Endometrial microvascular endothelial cells (primary cell): Measurements from ENCODE around the gene P2RY12. TPM values are rescaled to one million over a fixed set of nuclear protein-coding genes. Genes with fewer than 3 reads are reported as not detected.

Experiments
- in situ Hi-C: cut with HindIII; loops from 2 replicates; pipeline ENCODE4 v1.10.0; 2017; ENCODE audit warnings: low sequenced_read_pairs, low pct_unique_long_range_greater_than_20kb; ENCODE audit errors: inconsistent ontology term
- total RNA-seq: library from RNA; depleted of rRNA; stranded (reverse); fragments of >200 nt; gene quantifications from one replicate; pipeline ENCODE4 v1.2.3, GENCODE V29; 2015; ENCODE audit errors: inconsistent ontology term

The P2RY12 gene
- total RNA-seq = not detected

GRCh38 chr3:151384741-151385174, at the start of gene P2RY12:
TSS of gene P2RY12 (minus strand) at chr3:151384753. CDS start at chr3:151338845, 45,908 bp downstream.
- in situ Hi-C loops = no loop called here

DNA sequence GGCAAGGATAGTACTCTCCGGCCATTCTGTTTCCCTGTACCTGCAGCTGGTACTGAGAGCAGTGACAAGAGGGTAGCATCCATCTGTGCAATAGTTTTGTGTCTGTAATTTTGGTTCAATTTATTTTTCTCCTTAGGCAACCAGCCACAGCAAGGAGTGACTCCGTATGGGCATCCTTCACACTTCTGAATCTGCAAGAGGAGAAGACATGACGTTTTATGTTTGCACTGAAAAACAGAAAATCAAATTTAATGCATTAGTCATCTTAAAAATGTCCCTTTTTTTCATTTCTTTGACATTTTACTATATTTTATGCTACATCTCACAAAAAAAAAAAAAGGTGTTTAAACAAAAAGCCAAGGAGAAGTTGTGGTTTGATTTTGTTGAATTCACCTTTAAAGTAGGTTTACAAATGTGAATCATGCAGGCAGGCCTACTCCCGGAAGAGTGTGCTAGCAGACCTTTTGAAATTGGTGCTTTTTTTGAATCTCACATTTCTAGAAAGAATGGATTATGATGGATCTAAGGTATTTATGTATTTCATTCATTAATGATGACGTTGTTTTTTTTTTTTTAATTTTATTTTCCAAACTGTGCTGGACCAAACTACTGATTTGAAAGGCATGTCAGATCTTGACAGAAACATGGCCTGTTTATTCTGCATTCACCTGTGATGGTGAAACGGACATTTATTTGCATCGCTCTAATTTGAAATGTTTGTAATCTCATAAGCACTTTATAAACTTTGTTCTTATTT, 48.2 kb upstream of the P2RY12 start:
- in situ Hi-C loops = no loop called here

GRCh38 chr3:151431940-151432339, 47.4 kb upstream of the P2RY12 start:
- in situ Hi-C loops = no loop called here

DNA sequence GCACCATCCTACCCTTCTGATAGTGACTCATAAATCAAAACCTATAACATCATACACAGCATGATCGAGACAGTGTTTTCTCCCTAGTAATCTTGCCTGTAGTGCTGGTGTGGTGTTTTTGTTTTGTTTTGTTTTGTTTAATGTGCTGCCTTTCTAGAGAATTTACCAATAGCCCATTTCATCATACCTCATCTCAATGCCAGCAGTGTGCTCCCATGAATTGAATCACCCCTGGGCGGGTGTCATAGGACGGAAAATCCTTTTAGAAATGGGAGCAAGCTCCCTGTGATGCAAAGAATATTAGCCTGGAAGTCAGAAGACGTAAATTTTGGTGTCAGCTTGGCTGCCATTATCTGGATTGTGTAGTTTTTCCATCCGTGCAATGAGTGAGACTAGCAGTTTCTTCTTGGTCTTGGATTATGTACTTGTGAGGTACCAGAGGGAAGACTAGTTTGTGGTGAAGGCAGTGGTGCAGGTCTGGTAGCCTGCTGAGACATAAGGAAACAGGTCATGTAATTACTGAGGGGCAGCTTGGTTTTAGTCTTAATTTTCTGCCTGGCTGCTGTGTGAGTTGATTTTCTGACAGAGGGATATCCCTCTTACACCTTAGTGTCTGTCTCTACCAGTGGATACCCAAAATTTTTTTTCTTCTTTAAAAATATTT, 46.4 kb upstream of the P2RY12 start:
- in situ Hi-C loops = no loop called here

DNA sequence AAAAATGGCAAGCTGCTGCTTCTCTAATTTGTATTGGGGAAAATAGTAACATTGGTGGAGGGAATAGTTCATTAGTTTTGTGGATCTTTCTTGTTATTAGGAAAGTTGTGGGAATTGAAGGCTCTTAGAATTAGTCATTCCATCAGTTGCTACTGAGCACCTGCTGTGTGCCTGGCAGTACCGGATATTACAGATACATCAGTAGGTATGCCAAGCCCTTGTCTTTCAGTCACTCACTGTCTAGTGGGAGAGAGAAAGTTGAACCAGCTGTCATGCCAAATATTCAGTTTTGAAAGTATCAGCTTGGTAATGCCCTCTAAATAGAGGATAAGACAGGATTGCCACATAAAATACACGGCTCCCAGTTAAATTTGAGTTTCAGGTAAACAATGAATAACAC, 43.8 kb upstream of the P2RY12 start:
- in situ Hi-C loops = no loop called here

- in situ Hi-C loops = no loop called here
Observed at GRCh38 chr3:151426341-151426657, 41.7 kb upstream of the P2RY12 start.

DNA sequence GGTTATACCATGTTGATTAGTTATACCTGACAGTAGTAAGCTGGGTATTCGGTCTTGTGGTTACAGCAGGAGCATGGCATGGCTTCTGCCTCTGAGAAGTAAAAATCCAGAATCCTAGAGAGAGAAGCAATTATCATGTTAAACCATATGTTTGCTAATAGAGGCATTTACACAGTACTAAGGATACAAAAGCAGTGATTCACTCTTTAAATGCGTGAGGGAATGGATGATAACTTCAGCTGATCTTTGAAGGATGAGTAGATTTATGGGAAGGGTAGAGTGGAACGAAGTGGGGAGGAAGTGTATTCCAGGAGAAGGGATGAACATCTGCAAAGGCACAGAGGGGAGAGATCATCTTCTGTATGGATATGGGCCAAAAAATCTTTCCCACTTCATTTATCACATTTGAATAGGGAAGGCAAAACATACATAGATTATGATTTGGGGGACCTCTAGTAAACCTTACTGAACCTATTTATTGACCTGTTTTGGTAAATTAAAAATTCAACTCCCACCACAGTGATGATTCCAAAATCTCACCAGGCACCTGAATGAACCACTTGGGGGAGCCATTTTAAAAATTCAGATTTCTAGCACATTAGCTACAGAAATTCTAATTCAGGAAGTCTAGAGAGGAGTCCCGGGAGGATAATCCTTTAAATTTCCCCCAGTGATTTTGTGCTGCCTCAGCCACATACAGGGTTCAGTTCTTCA, 41.2 kb upstream of the P2RY12 start:
- in situ Hi-C loops = no loop called here

DNA sequence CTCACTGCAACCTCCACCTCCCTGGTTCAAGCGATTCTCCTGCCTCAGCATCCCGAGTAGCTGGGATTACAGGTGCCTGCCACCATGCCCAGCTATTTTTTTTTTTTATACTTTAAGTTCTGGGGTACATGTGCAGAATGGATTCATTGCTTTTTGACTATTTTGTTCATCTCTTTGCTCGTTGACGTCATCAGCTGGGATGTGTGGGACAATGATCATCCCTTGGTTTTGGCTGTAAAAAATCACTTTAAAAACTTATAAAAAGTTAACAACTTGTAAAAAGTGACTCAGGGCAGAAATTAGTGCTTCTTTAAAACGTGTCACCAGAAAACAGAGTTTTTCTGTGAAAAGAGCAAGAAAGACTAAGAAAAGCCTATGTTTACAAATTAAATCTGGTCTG, 38.5 kb upstream of the P2RY12 start:
- in situ Hi-C loops = no loop called here

DNA sequence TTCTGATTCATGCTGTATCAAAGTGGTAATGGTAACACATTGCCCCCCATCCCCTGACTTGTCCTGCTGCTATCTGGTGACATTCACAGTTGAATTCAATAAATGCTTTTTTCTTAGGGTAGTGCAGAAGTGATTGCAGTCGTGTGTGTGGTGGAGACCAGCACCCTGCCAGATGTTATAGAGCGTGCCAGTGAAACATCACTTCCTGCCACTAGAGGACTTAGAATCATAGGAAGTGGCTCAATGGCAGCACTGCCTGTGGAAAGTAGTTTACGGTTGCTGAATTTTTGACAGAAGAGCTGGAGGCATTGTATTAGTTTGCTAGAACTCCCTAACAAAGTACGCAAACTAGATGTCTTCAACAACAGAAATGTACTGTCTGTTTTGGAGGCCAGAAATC, 37.4 kb upstream of the P2RY12 start:
- in situ Hi-C loops = no loop called here

- in situ Hi-C loops = no loop called here
Observed at GRCh38 chr3:151419806-151420205, 35.3 kb upstream of the P2RY12 start.

GRCh38 chr3:151415289-151415688, 30.7 kb upstream of the P2RY12 start:
- in situ Hi-C loops = no loop called here

DNA sequence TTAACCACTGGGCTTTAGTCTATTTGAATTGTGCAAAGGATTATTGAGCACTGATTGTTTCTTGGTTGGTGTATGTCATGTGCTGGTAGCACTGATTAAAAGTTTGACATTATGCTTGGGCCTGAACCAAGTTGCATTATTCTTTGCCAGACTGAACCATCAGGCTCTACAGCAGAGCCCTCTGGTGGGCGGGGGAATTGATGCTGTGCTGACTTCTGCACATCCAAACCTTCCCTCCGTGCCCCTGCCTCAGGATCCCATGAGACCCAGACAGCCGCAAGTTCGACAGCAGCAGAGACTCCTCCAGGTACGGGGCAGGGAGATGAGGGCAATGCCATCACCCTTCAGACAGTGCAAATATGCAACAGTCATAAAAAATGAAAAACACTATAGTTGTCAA, 28.4 kb upstream of the P2RY12 start:
- in situ Hi-C loops = no loop called here

DNA sequence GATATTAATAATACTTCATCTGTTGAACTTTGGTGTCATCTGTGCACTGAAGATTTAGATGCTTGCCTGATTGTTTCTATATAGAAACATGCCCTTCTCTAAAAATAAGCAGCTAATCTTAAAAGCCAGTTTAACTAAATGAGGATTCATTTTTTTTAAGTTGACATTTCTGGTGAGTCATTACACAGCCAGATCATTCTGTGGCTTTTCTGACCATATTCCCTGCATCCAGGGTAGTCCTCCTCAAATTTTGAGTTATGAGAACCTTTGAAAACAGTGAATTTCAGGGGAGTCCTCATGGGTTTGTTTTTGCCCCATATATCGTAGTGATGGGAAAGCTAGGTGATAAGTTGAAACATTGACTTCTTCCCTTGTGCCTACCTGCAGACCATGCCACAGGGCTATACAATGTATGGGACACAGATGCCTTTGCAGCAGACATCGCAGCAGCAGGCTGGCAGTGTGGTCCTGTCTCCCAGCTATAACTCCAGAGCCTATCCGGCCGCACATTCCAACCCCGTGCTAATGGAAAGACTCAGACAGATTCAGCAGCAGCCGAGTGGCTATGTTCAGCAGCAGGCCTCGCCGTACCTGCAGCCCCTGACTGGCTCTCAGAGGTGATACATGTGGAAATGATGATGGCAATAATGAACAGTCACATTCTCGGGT, 26.5 kb upstream of the P2RY12 start:
- in situ Hi-C loops = no loop called here

GRCh38 chr3:151407928-151408327, 23.4 kb upstream of the P2RY12 start:
- in situ Hi-C loops = no loop called here

DNA sequence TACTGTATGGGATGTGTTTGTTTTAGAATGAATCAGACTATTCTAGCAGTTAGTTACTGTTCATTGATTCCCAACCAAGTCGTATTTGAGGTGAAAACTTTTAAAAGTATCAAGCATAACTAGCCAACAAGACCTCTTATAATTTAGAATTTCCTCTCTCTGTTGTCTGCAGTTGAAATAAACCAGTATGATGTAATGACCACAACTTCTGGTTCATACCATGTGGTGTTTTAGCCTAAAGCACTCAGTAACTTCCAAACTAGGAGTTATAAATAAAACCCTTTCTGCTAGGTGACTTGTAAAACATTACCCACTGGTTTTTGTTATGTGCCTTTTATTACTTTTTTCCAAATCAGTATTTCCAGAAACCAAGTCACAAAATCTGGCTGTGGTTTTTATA, 19.8 kb upstream of the P2RY12 start:
- in situ Hi-C loops = no loop called here

- in situ Hi-C loops = no loop called here
Observed at GRCh38 chr3:151403246-151403645, 18.7 kb upstream of the P2RY12 start.

DNA sequence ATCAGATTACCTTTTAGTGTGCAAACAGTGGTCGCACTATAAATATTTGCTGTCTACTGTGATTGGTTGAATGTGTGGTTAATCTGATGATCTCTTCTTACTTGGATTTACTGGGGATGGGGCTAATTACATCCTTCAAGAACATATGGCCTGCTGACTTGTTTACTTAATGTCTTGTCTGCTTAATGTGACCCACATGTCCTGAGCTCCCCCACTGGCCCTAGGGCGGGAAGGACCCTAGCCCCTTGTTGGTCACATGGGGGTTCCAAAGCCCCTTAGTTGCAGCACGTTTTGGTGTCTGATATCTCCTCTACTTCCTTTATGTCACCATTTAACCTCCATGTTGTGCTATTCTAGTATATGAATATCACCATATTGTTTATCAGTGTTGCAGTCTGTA, 17.8 kb upstream of the P2RY12 start:
- in situ Hi-C loops = no loop called here

DNA sequence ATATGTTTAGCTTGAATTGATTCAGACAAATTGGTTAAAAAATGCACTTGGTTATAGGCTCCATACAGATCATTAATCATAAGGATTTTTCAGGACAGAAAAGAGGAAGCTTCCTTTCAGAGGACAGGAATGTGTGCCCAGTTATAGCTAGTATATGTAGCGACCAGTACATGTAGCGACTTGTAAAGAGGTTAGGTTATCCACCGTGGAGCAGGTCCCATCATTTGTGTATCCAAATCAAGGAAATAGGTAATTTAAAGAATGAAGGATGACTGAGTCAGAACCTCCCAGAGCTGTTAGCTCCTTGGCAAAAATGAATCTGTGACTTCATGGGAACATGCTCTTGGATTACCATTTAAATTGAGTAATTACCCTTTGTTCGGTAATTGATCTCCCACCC, 15.8 kb upstream of the P2RY12 start:
- in situ Hi-C loops = no loop called here

DNA sequence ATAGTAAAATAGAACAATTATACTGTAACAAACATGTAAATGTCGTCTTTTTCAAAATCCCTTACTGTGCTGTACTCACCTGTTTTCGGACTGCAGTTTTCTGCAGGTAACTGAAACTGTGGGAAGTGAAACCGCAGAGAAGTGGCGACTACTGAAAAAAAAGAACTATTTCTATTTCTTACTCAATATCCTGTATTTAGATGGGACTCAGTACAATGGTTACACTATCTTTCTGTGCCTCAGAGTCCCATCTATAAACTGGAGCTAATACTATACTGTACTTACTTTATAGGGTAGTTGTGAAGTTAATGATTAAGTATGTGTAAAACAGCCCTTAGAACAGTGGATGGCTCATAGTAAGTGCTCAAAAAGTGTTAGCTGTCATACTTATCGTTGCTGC, 14.3 kb upstream of the P2RY12 start:
- in situ Hi-C loops = no loop called here

DNA sequence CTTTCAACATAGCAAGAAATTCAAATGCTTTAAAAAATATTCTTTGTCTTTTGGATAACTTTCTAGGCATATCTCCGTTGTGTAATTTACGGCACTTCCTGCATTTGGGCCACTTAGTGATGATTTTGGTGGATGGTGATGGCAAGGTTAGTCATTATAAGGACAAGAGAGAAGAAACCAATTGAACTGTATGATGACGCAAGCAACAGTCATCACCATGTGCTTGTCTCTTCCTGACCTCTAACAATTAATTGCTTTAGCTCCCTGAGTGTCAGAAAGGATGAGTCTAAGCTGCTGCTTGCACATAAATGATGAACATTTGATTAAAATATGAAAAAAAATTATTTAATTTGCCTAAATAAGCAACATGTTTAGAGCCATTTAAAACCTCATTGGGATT, 11.3 kb upstream of the P2RY12 start:
- in situ Hi-C loops = no loop called here
